Stimulated activated CD8-positive, alpha-beta memory T cell treated with anti-CD3 and anti-CD28 coated beads, Interleukin-7, amount 100 ng/mL, for 4 hours (primary cell): ENCODE data around the gene DIP2A.
"Not testable (repeated sequence)": the region's sequence is repeated elsewhere in the genome, so short reads cannot be mapped to it uniquely, and the experiment has no call there.

ENCODE experiments used
- DNase-seq, 2 donors: peaks; one replicate each; pipeline ENCODE4 v3.0.0-alpha.2; 2020; ENCODE audit warnings: low read depth in 2 of 2

Gene DIP2A

DNA sequence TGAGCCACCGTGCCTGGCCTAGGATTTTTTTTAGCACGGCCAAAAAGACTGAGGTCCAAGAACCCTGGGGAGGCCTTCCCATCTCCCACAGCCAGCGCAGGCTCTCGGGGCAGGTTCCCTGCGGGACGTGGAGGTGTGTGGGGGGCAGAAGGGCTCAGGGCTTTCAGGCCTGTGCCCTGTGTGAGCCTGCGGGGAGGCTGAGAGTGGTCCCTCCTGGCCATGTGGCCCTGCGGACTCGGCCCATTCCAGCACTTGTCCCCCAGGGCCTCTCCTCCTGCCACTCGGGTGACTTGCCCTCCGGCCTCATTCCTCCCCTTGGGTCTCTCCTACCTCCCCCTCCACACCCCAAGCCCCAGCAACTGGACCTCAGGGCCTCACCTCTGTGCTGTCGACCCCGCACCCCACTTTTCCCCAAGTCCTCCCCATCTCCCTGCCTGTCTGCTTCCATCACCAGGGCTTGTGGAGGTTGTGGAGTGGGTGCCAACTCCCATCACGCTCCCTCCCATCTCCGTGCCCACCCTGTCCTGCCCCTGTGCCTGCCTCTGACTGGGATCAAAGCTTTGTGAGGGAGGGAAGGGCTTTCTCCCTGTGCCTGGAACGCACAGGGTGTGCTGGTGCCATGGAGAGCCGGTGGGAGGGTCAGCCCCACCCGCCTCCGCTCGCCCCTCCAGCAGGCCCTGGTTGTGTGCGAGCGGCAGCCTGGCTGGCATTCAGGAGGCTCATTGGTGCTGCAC lies 32.2 kb upstream of the DIP2A start:
- DNase-seq, result no peak

- no peak for DNase-seq
Measured at GRCh38 chr21:46427516-46427915, 31.2 kb upstream of the DIP2A start.

- DNase-seq, result no peak
Measured at GRCh38 chr21:46428286-46428685, 30.4 kb upstream of the DIP2A start.

GRCh38 chr21:46428987-46429710 lies 29.5 kb upstream of the DIP2A start:
- DNase-seq, result no peak

DNA sequence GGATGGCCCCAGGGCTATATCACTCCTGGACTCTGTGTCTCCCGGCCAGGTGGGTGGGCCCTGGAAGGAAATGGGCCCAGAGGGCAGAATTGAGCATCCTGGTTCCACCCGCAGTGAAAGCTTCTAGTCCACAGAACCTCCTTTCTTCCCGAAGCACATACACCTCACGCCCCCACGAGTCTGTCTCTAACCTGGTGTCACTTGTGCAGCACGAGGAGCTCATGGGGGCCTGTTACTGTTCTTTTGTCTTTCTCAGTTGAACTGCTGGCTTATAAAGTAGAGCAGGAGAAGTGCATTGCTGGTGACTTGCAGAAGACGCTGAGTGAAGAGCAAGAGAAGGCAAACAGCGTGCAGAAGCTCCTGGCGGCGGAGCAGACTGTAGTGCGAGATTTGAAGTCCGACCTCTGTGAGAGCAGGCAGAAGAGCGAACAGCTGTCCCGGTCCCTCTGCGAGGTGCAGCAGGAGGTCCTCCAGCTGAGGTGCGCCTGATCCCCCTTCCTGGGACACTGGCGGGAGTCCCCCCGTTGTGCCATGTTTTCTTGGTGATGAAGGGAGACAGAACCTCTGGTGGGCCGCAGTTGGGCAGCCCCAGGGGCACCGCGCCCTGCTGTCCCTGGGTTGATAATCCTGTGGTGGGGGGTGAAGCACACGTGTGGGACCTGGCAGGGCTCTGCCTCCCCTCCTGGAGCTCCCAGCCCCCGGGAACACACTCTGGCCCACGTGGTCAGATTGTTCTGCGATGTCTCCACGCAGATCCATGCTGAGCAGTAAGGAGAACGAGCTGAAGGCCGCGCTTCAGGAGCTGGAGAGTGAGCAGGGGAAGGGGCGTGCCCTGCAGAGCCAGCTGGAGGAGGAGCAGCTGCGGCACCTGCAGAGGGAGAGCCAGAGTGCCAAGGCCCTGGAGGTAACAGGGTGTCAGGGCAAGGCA lies 28.7 kb upstream of the DIP2A start:
- DNase-seq, result no peak

- no peak for DNase-seq
Measured at GRCh38 chr21:46431448-46431847, 27.2 kb upstream of the DIP2A start.

- no peak for DNase-seq
Measured at GRCh38 chr21:46431884-46432488, 26.7 kb upstream of the DIP2A start.

GRCh38 chr21:46433116-46433515 lies 25.6 kb upstream of the DIP2A start:
- not testable (repeated sequence) for DNase-seq

DNA sequence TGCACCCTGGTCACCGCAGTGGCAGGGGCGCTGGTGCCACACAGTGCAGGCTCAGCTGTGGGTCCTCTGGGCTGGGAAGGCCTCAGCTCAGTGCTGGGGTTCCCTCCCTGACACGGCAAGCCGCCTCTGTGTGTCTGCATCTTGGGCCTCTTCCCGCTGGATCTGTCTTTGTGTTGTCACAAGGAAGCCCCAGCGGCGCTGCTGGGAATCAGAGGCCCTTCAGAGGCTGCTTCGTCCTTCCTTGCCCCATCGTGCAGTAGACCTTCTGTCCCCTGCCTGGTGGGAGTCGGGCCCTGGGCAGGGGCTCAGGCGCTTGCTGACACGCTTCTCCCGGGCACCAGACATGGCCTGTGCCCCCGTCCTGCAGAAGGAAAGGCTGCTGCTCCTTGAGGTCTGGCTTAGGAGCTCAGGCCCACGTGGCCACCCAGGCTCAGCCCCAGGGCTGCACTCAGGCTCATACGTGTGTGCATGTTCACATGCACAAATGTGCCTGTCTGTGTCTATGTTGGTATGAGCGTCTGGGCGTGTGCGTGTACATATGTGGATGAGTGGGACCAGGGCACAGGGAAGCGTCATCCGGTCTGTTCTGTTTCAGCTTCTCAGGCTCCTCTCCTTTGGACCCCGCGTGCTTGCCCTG lies 24.3 kb upstream of the DIP2A start:
- no peak for DNase-seq

DNA sequence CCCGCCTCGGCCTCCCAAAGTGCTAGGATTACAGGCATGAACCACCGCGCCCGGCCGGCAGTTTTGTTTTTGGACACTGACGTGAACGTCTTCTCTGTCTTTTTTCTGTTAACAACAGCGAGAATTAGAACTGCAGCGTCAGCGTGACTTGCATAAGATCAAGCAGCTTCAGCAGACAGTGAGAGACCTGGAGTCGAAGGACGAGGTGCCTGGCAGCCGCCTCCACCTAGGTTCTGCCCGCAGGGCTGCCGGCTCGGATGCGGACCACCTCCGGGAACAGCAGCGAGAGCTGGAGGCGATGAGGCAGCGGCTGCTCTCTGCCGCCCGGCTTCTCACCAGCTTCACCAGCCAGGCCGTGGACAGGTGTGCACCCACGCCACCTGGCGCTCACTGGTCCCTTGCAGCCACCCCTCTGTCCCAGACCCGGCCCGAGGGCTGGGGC lies 22.9 kb upstream of the DIP2A start:
- no peak for DNase-seq

GRCh38 chr21:46436621-46437020 lies 22.1 kb upstream of the DIP2A start:
- no peak for DNase-seq

GRCh38 chr21:46437096-46437498 lies 21.6 kb upstream of the DIP2A start:
- DNase-seq, result no peak

GRCh38 chr21:46437511-46437910 lies 21.2 kb upstream of the DIP2A start:
- DNase-seq, result no peak

GRCh38 chr21:46438241-46438640 lies 20.4 kb upstream of the DIP2A start:
- DNase-seq, result no peak

DNA sequence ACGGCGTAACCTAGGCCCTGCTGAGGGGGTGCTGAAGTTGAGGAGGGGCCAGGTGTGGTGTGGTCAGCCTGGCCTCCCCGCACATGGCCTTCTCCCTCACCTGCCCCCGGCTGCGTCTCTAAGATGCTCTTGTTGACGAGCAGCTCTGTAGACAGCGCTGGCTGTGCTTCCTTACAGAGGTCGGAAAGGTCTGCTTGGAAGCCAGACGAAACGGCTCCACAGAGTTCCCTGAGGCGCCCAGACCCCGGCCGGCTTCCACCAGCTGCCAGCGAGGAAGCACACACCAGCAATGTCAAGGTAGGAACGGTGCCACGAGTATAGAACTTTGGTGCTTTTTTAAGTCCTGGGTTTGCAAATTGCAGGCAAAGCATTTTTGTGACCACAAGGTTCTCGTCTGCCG lies 18.8 kb upstream of the DIP2A start:
- DNase-seq, result no peak

- no peak for DNase-seq
Measured at GRCh38 chr21:46441331-46441730, 17.4 kb upstream of the DIP2A start.

DNA sequence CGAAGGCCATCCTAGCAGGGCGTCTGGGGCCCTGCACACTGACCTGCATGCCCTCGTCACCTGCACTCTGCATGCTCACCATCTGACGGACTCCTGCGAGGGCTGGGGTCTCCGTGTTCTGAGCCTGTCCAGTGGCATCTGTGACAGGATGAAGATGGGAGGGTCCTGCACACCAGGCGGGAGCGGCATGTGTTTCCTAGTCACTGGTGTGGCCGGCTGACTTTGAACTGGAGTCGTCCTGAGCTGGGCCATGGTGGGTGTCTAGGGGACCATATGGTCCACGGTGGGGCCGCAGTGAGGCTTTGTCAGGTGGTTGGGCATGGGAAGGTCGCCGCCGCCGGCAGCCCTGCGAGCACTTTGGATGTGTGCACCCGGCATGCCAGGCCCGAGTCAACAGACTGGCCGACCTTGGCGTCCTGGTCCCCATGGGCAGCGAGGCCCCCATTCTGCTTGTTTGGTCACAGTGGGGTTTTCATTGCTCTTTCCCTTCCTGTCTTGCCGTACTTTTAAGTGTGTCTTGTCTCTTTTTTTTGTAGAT lies 16.7 kb upstream of the DIP2A start:
- DNase-seq, result no peak

DNA sequence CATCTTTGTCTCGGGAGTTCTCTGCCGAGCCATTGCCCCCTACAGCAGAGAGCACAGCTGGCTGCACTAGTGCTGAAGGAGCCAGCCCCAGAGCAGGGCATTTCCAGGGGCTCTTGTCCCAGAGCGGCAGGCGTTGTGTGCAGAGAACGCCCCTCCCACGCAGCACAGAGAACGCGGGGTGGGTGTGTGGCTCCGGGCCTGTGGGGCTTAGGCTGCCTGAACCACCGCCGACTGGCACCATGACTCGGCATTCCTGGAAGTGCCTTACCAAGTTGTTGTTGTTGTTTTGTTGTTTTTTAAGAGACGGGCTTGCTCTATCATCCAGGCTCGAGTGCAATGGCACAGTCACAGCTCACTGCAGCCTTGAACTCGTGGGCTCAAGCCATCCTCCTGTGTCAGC lies 15.8 kb upstream of the DIP2A start:
- no peak for DNase-seq

GRCh38 chr21:46443910-46444309 lies 14.8 kb upstream of the DIP2A start:
- DNase-seq, result no peak

GRCh38 chr21:46448108-46448507 lies 10.6 kb upstream of the DIP2A start:
- DNase-seq, result no peak

DNA sequence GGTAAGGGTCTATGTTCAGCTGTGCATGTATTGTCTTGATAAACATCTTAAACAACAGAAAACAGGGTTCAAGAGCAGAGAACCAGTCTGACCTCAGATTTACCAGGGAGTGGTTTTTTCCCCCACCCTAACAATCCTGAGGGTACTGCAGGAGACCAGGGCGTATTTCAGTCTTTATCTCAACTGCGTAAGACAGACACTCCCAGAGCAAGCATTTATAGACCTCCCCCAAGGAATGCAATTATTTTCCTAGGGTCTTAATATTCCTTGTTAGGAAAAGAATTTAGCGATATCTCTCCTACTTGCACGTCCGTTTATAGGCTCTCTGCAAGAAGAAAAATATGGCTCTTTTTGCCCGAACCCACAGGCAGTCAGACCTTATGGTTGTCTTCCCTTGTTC lies 9.8 kb upstream of the DIP2A start:
- DNase-seq, result not testable (repeated sequence)
